Psoas muscle (tissue), 8 donors: ENCODE results near the gene SASH3. TPM values are rescaled to one million over a fixed set of nuclear protein-coding genes. Genes with fewer than 3 reads are reported as not detected.
A peak's percentile ranks its signal among the peaks of the same experiment; 100 is the strongest.

Source experiments
- ATAC-seq, 4 donors: fragments of 200-7000 bp; cut with Tn5 transposase; one replicate each; pipeline ENCODE4 v1.9.1; 2020; ENCODE audit warnings: moderate library complexity in 3 of 4, mild to moderate bottlenecking in 2 of 4
- DNase-seq, 2 donors: peaks; one replicate each; pipeline ENCODE4 v3.0.0-alpha.2; 2020
- H3K27ac ChIP-seq: fragments of 200-600 bp; one replicate; pipeline ENCODE4 v1.8.0; 2022
- H3K27me3 ChIP-seq, 3 donors: fragments of 200-600 bp in 1 of 3; one replicate each; pipeline versions ENCODE4 v1.6.1 to v1.8.0; 2013 to 2022; ENCODE audit warnings: low read length in 2 of 3, mild to moderate bottlenecking in 2 of 3, moderate library complexity in 1 of 3; ENCODE audit not compliant: insufficient read depth in 3 of 3
- H3K36me3 ChIP-seq, 2 donors: fragments of 200-600 bp in 1 of 2; one replicate each; pipeline versions ENCODE4 v1.6.1 to v1.8.0; 2013 to 2022; ENCODE audit warnings: low read depth in 1 of 2, mild to moderate bottlenecking in 1 of 2, moderate library complexity in 1 of 2; ENCODE audit not compliant: insufficient read depth in 1 of 2
- H3K4me1 ChIP-seq: fragments of 200-600 bp; one replicate; pipeline ENCODE4 v1.8.0; 2022
- H3K4me3 ChIP-seq: fragments of 200-600 bp; one replicate; pipeline ENCODE4 v1.8.0; 2022; ENCODE audit warnings: mild to moderate bottlenecking
- H3K9me3 ChIP-seq: fragments of 200-600 bp; one replicate; pipeline ENCODE4 v1.8.0; 2022
- WGBS, 3 donors: extraction: QIAGEN DNeasy Blood & Tissue Kit; methylation state at CpG; one replicate each; pipeline versions ENCODE4 v1.1.6 to v1.1.7; 2013; 5-methylcytosine and 5-hydroxymethylcytosine counted together
- intact Hi-C, 2 donors: fragments of 100-400 bp; cut with DNase I; formaldehyde crosslinking; loops; one replicate each; pipeline versions ENCODE4 v1.11.0 to v1.14.2; 2022
- polyA plus RNA-seq, 3 donors: library from polyadenylated mRNA; stranded (reverse); fragments of 200-250 nt; gene quantifications; one replicate each; pipeline ENCODE4 v1.2.3, GENCODE V29; 2013
- total RNA-seq, 4 donors: library from RNA; stranded (reverse); fragmentation: NEBNext Ultra II Directional in 2 of 4; extraction: Animal tissue kit (Norgen Biotek cat#: 25700) in 2 of 4; gene quantifications; one replicate each; pipeline versions ENCODE4 v1.2.1 to v1.2.4, GENCODE V29; 2021 to 2023
- TF ChIP-seq, protein P1 (sequence below): fragments of 200-600 bp; IDR thresholded peaks from one replicate; pipeline ENCODE4 v1.8.0; 2022; ENCODE audit warnings: antibody characterized with exemption
- donor health status: healthy with polysubstance abuse.
- donor health status: DM: no; HTN: no; CAD: no; lungs with moderate emphysema.
- donor health status: Bipolar disorder and iron deficiency.
- donor health status: healthy.
- donor health status: DM: yes; HTN: yes; CAD: no.
- donor health status: DM: no; HTN: no; CAD: no.
- donor health status: DM: no; HTN: no; CAD: no.
- donor health status: DM: yes; HTN: yes; CAD: no.

Gene SASH3
- total and polyA plus RNA-seq, 7 donors: 0.58 to 2.5 (median 2.2) TPM

DNA sequence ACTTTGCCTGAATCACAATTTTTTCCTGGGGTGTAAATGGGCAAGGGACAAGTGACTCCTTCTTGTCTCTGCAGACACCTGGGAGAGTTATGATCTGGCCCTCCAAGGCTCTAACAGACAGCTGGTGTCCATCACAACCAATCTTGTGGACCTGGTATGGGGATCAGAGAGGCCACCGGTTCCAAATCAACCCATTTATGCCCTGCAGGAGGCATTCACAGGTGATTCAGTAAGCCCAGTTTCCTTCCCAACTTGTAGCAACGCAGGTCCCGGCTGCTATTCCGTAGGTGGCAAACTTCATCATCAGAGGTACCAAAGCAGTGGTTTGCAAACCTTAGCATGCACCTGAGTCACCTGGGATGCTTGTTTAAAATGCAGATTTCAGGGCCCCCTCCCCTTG, 32.2 kb upstream of the SASH3 start:
- peaks cover 0 to 9% (median 0%) of the 10 kb centered on the region in 3 donors for H3K27me3 ChIP-seq
- TF ChIP-seq, protein P1, sequence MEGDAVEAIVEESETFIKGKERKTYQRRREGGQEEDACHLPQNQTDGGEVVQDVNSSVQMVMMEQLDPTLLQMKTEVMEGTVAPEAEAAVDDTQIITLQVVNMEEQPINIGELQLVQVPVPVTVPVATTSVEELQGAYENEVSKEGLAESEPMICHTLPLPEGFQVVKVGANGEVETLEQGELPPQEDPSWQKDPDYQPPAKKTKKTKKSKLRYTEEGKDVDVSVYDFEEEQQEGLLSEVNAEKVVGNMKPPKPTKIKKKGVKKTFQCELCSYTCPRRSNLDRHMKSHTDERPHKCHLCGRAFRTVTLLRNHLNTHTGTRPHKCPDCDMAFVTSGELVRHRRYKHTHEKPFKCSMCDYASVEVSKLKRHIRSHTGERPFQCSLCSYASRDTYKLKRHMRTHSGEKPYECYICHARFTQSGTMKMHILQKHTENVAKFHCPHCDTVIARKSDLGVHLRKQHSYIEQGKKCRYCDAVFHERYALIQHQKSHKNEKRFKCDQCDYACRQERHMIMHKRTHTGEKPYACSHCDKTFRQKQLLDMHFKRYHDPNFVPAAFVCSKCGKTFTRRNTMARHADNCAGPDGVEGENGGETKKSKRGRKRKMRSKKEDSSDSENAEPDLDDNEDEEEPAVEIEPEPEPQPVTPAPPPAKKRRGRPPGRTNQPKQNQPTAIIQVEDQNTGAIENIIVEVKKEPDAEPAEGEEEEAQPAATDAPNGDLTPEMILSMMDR: no peak
- WGBS, 3 donors: 80 to 89% (median 86%) methylated on average over 4 of the region's 4 CpGs
- no peaks in the 10 kb centered on the region for H3K36me3 ChIP-seq
- DNase-seq: peak in 1 of 2 donors; percentile 12
- H3K27ac ChIP-seq: no peak overlapping the region
- H3K4me3 ChIP-seq: no peak overlapping the region
- H3K9me3 ChIP-seq: no peaks in the 10 kb centered on the region
- intact Hi-C loops: no loop called here
- ATAC-seq: no peak
- no peaks in the 10 kb centered on the region for H3K4me1 ChIP-seq

DNA sequence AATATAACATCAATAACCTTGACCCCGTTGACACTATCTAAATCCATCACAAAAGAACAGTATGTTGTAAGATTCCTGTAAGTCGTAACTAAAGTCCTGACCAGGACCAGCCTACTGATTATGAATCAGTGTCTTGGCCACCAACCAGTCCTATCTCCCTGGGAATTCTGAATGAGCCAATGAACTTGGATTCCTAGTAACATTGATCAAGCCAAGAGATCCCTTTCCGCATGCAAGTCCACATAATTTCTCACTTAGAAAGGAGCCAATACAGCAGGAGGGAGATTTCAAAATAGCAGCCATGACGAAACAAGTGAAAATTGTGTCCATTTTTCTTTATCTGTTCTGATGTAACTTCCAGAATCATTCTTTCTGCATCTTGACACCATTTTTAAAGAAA, 31.4 kb upstream of the SASH3 start:
- intact Hi-C loops: no loop called here

DNA sequence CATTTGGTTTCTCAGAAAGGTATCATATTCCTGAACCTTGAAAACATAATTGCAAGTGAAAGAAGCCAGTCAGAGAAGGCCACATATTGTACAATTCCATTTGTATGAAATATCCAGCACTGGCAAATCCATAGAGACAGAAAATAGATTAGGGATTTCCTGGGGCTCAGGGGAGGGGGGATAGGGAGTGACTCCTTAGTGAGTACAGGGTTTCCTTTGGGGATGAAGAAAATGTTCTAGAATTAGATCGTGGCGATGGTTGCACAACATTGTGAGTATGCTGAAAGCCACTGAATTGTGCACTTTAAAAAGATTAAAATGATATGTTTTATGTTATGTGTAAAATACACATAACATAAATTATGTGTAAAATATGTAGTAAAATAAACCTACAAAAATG, 30.7 kb upstream of the SASH3 start:
- whole genome bisulfite sequencing, 3 donors: 61 to 76% (median 62%) methylated on average over 2 of the region's 2 CpGs
- Histone ChIP-seq H3K9me3 (no peaks in the 10 kb centered on the region), H3K27ac (no peak overlapping the region), H3K36me3 (no peaks in the 10 kb centered on the region), H3K4me3 (no peak overlapping the region), H3K27me3 (peaks cover 0 to 9% (median 0%) of the 10 kb centered on the region in 3 donors), H3K4me1 (no peaks in the 10 kb centered on the region)
- DNase-seq: no peak
- intact Hi-C loops: no loop called here
- ATAC-seq: no peak
- TF ChIP-seq, protein P1: no peak

More for the DNA sequence above, 31.4 kb upstream of the SASH3 start:
- Histone ChIP-seq H3K27ac (no peak overlapping the region), H3K4me1 (no peaks in the 10 kb centered on the region), H3K27me3 (peaks cover 0 to 9% (median 0%) of the 10 kb centered on the region in 3 donors), H3K4me3 (no peak overlapping the region), H3K9me3 (no peaks in the 10 kb centered on the region), H3K36me3 (no peaks in the 10 kb centered on the region)
- TF ChIP-seq, protein P1: no peak
- ATAC-seq (peak in 3 of 4 donors; percentile 56 to 70 (median 58)), DNase-seq (peak in 1 of 2 donors; percentile 39)
- 32 to 53% (median 35%) methylated on average over 4 of the region's 4 CpGs for WGBS, 3 donors

DNA sequence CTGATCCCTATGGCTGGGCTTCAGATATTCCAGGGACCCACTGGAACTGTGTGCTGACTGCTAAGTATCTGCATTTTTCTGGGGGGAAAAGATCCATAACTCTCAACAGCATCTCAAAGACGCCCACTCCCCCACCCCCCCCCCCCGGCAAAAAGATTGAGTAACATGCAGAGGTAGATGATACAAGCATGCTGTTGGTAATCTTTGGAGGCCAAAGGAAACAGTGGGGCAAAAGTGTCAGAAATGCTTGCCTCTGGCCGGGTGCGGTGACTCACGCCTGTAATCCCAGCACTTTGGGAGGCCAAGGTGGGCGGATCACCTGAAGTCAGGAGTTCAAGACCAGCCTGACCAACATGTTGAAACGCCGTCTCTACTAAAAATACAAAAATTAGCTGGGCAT, 28.8 kb upstream of the SASH3 start:
- Histone ChIP-seq H3K36me3 (no peaks in the 10 kb centered on the region), H3K27ac (no peak overlapping the region), H3K4me1 (no peaks in the 10 kb centered on the region), H3K27me3 (no peaks in the 10 kb centered on the region), H3K9me3 (no peaks in the 10 kb centered on the region), H3K4me3 (no peak overlapping the region)
- intact Hi-C loops: no loop called here
- TF ChIP-seq, protein P1: no peak
- ATAC-seq (no peak), DNase-seq (peak in 1 of 2 donors; percentile 22)
- 83 to 94% (median 86%) methylated on average over 7 to 8 of the region's 8 CpGs for WGBS, 3 donors
